HEK293 (cell line): ENCODE data around the gene RNF31.

Source experiments
- BCL11B ChIP-seq: fragments of 450-650 bp; formaldehyde crosslinking; IDR thresholded peaks from 2 replicates; pipeline ENCODE4 v1.5.1; 2016; ENCODE audit warnings: low read depth, missing biosample characterization, missing genetic modification characterization
- BCL6B ChIP-seq: fragments of 450-650 bp; formaldehyde crosslinking; IDR thresholded peaks from 2 replicates; pipeline ENCODE4 v1.5.1; 2017; ENCODE audit warnings: missing biosample characterization, missing genetic modification characterization
- IKZF3 ChIP-seq: fragments of 450-650 bp; IDR thresholded peaks from 2 replicates; pipeline ENCODE4 v1.5.0; 2018; ENCODE audit warnings: missing biosample characterization, mild to moderate bottlenecking, missing genetic modification characterization, moderate library complexity
- KLF10 ChIP-seq: fragments of 450-650 bp; IDR thresholded peaks from 2 replicates; pipeline ENCODE4 v1.5.1; 2018; ENCODE audit warnings: missing biosample characterization, mild to moderate bottlenecking, missing genetic modification characterization
- KLF8 ChIP-seq: fragments of 450-650 bp; formaldehyde crosslinking; IDR thresholded peaks from 2 replicates; pipeline ENCODE4 v1.5.1; 2016; ENCODE audit warnings: missing biosample characterization, missing genetic modification characterization
- PRDM2 ChIP-seq: fragments of 450-650 bp; formaldehyde crosslinking; IDR thresholded peaks from 2 replicates; pipeline ENCODE4 v1.5.1; 2016; ENCODE audit warnings: missing biosample characterization, missing genetic modification characterization, borderline replicate concordance
- REPIN1 ChIP-seq: fragments of 450-650 bp; formaldehyde crosslinking; IDR thresholded peaks from 2 replicates; pipeline ENCODE4 v1.5.1; 2017; ENCODE audit warnings: missing biosample characterization, missing genetic modification characterization, low read depth
- TRIM28 ChIP-seq: IDR thresholded peaks from 2 replicates; pipeline ENCODE4 v1.6.1; 2011; ENCODE audit warnings: low read length, control low read depth, borderline replicate concordance
- YY1 ChIP-seq: fragments of 450-650 bp; formaldehyde crosslinking; IDR thresholded peaks from 2 replicates; pipeline ENCODE4 v1.5.1; 2018; ENCODE audit warnings: missing biosample characterization, missing genetic modification characterization
- ZFP3 ChIP-seq: fragments of 450-650 bp; formaldehyde crosslinking; IDR thresholded peaks from 2 replicates; pipeline ENCODE4 v1.5.1; 2016; ENCODE audit warnings: low read depth, missing biosample characterization, missing genetic modification characterization
- ZNF112 ChIP-seq: fragments of 450-650 bp; formaldehyde crosslinking; IDR thresholded peaks from 2 replicates; pipeline ENCODE4 v1.5.0; 2017; ENCODE audit warnings: missing biosample characterization, missing genetic modification characterization
- ZNF140 ChIP-seq: fragments of 450-650 bp; formaldehyde crosslinking; IDR thresholded peaks from 2 replicates; pipeline ENCODE4 v1.5.1; 2016; ENCODE audit warnings: missing biosample characterization, missing genetic modification characterization
- ZNF175 ChIP-seq: fragments of 450-650 bp; formaldehyde crosslinking; IDR thresholded peaks from 2 replicates; pipeline ENCODE4 v1.5.1; 2016; ENCODE audit warnings: missing biosample characterization, missing genetic modification characterization
- ZNF280C ChIP-seq: fragments of 450-650 bp; formaldehyde crosslinking; IDR thresholded peaks from 2 replicates; pipeline ENCODE4 v1.5.1; 2016; ENCODE audit warnings: missing biosample characterization, missing genetic modification characterization
- ZNF324 ChIP-seq: fragments of 450-650 bp; formaldehyde crosslinking; IDR thresholded peaks from 2 replicates; pipeline ENCODE4 v1.5.1; 2016; ENCODE audit warnings: missing biosample characterization, missing genetic modification characterization
- ZNF362 ChIP-seq: fragments of 450-650 bp; formaldehyde crosslinking; IDR thresholded peaks from 2 replicates; pipeline ENCODE4 v1.5.1; 2016; ENCODE audit warnings: missing biosample characterization, missing genetic modification characterization
- ZNF391 ChIP-seq: fragments of 450-650 bp; formaldehyde crosslinking; IDR thresholded peaks from 2 replicates; pipeline ENCODE4 v1.5.1; 2016; ENCODE audit warnings: low read depth, missing biosample characterization, missing genetic modification characterization, borderline replicate concordance
- ZNF404 ChIP-seq: fragments of 450-650 bp; formaldehyde crosslinking; IDR thresholded peaks from 2 replicates; pipeline ENCODE4 v1.5.1; 2017; ENCODE audit warnings: missing biosample characterization, missing genetic modification characterization
- ZNF433 ChIP-seq: fragments of 450-650 bp; formaldehyde crosslinking; IDR thresholded peaks from 2 replicates; pipeline ENCODE4 v1.5.1; 2016; ENCODE audit warnings: missing biosample characterization, missing genetic modification characterization, low read depth
- ZNF473 ChIP-seq: fragments of 450-650 bp; formaldehyde crosslinking; IDR thresholded peaks from 2 replicates; pipeline ENCODE4 v1.5.1; 2017; ENCODE audit warnings: missing biosample characterization, missing genetic modification characterization
- ZNF48 ChIP-seq: fragments of 450-650 bp; formaldehyde crosslinking; IDR thresholded peaks from 2 replicates; pipeline ENCODE4 v1.5.1; 2016; ENCODE audit warnings: missing biosample characterization, missing genetic modification characterization
- ZNF571 ChIP-seq: fragments of 450-650 bp; formaldehyde crosslinking; IDR thresholded peaks from 2 replicates; pipeline ENCODE4 v1.5.0; 2017; ENCODE audit warnings: missing biosample characterization, missing genetic modification characterization
- ZNF639 ChIP-seq: fragments of 450-650 bp; formaldehyde crosslinking; IDR thresholded peaks from 2 replicates; pipeline ENCODE4 v1.5.1; 2016; ENCODE audit warnings: missing biosample characterization, missing genetic modification characterization
- ZNF654 ChIP-seq: fragments of 450-650 bp; formaldehyde crosslinking; IDR thresholded peaks from 2 replicates; pipeline ENCODE4 v1.5.1; 2016; ENCODE audit warnings: low read depth, missing biosample characterization, missing genetic modification characterization
- ZNF658 ChIP-seq: fragments of 450-650 bp; formaldehyde crosslinking; IDR thresholded peaks from 2 replicates; pipeline ENCODE4; 2016; ENCODE audit warnings: missing biosample characterization, missing genetic modification characterization
- ZNF677 ChIP-seq: fragments of 450-650 bp; IDR thresholded peaks from 2 replicates; pipeline ENCODE4 v1.5.0; 2018; ENCODE audit warnings: missing biosample characterization, mild to moderate bottlenecking, missing genetic modification characterization, moderate library complexity
- ZNF76 ChIP-seq: fragments of 450-650 bp; formaldehyde crosslinking; IDR thresholded peaks from 2 replicates; pipeline ENCODE4; 2016; ENCODE audit warnings: low read depth, missing biosample characterization, missing genetic modification characterization, borderline replicate concordance

RNF31 gene

GRCh38 chr14:24146978-24147760 is at the start of gene RNF31 (continued):
- TF ChIP-seq ZNF433 (tag by site-specific recombination) (no peak), ZNF404 (tag by site-specific recombination) (no peak), ZFP3 (tag by site-specific recombination) (no peak), ZNF140 (tag by site-specific recombination) (no peak), ZNF391 (peak; percentile 38; the same call in 1 of the 2 replicates), ZNF677 (tag by site-specific recombination) (no peak), KLF10 (tag by site-specific recombination) (peak; percentile 93), PRDM2 (no peak), ZNF280C (tag by site-specific recombination) (no peak), BCL6B (tag by site-specific recombination) (no peak), ZNF473 (tag by site-specific recombination) (no peak), ZNF639 (tag by site-specific recombination) (no peak), ZNF112 (no peak), ZNF175 (no peak), IKZF3 (tag by site-specific recombination) (0 out of 2 replicates have a peak, but pooled peaks have one; percentile 43), REPIN1 (tag by site-specific recombination) (0 out of 2 replicates have a peak, but pooled peaks have one; percentile 19), BCL11B (no peak), ZNF76 (tag by site-specific recombination) (no peak), YY1 (tag by site-specific recombination) (no peak), TRIM28 (no peak), ZNF362 (no peak), ZNF571 (tag by site-specific recombination) (no peak), ZNF324 (tag by site-specific recombination) (no peak), ZNF48 (no peak), ZNF654 (tag by site-specific recombination) (no peak), ZNF658 (tag by site-specific recombination) (no peak), KLF8 (tag by site-specific recombination) (peak; percentile 69; the same call in 1 of the 2 replicates)
